GM18868 (cell line): ENCODE measurements around the gene SULF2.

ENCODE experiments used
- ATAC-seq: cut with Tn5 transposase; IDR thresholded peaks from one replicate; pipeline ENCODE4 v1.9.1; 2021; ENCODE audit warnings: mild to moderate bottlenecking, moderate library complexity; ENCODE audit not compliant: unreplicated experiment

Gene SULF2

GRCh38 chr20:47614703-47615309 is 170.5 kb downstream of the SULF2 start:
- ATAC-seq = no peak

GRCh38 chr20:47612670-47613069 is 172.6 kb downstream of the SULF2 start:
- no peak for ATAC-seq

GRCh38 chr20:47611785-47612184 is 173.5 kb downstream of the SULF2 start:
- ATAC-seq = no peak

GRCh38 chr20:47610945-47611250 is 174.4 kb downstream of the SULF2 start:
- no peak for ATAC-seq

- ATAC-seq = peak; percentile 50
Observed at GRCh38 chr20:47610247-47610944, 174.9 kb downstream of the SULF2 start.

GRCh38 chr20:47609001-47609400 is 176.3 kb downstream of the SULF2 start:
- no peak for ATAC-seq
